Spleen (tissue), 7 donors: ENCODE measurements around the gene USP30.

Source experiments
- CTCF ChIP-seq, 11 experiments: fragments of 200-600 bp in 7 of 11; fragments of 450-650 bp in 4 of 11; sonication (generic) in 4 of 11; IDR thresholded peaks in 8 of 11; conservative IDR thresholded peaks in 3 of 11; 1 replicate in 7 of 11; 2 replicates in 4 of 11; pipeline versions ENCODE4 v1.4.0 to v1.8.0; 2016 to 2021; ENCODE audit warnings: antibody characterized with exemption in 11 of 11, inconsistent platforms in 4 of 11, mild to moderate bottlenecking in 1 of 11
- POLR2A ChIP-seq, 3 donors: fragments of 450-650 bp; IDR thresholded peaks; one replicate each; pipeline ENCODE4 v1.5.1; 2017; ENCODE audit warnings: antibody characterized with exemption in 3 of 3, mild to moderate bottlenecking in 1 of 3
- donor health status: DM: no; HTN: no; CAD: no; lungs with moderate emphysema.
- donor health status: DM: no; HTN: no; CAD: no.
- donor health status: DM: no; HTN: no; CAD: no.

GRCh38 chr12:109098183-109098604, 45.8 kb downstream of the USP30 start:
- TF ChIP-seq CTCF (IDR thresholded peaks at IDR 0.05 in 8 of 11, conservative IDR thresholded peaks at IDR 0.05 in 3 of 11) = peak in 1 of 11 experiments; percentile 1
- no peak for TF ChIP-seq POLR2A (IDR thresholded peaks at IDR 0.05)
